SIG-M5 (cell line): ENCODE data around the gene CCSAP.
"Not testable (repeated sequence)": the region's sequence is repeated elsewhere in the genome, so short reads cannot be mapped to it uniquely, and the experiment has no call there.

Source experiments
- DNase-seq: peaks from one replicate; lab custom pipeline; 2025; lab: John Stamatoyannopoulos, UW

The CCSAP gene

DNA sequence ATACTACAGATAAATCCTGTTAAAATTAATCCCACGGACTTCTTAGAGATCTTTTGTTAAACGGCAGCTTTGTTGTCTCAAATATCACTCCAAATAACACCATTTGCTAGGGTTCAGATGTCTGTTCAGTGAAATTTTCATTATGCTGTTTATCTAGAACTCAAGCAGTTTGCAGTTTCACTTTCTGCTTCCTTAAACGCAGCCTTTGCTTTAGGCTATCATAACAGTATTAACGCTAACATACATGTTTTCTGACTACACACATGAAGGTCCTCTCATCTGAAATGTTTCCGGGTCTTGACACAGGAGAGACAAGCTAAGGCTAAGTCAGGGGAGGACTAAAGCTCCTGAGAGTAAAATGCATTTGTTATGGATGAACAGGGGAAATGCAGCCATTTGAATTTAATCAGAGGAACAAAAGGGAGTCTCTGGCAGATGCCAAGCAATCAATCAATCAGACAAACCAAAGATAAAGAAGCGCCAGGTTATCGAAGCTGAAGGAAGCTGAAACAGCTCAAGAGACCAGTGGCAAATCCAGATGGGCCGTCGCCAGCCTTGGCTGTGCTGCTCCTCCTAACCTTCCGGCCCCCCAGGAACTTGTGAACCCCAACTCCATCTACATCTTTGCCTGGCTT is 16.9 kb downstream of the CCSAP start:
- DNase-seq: no peak

DNA sequence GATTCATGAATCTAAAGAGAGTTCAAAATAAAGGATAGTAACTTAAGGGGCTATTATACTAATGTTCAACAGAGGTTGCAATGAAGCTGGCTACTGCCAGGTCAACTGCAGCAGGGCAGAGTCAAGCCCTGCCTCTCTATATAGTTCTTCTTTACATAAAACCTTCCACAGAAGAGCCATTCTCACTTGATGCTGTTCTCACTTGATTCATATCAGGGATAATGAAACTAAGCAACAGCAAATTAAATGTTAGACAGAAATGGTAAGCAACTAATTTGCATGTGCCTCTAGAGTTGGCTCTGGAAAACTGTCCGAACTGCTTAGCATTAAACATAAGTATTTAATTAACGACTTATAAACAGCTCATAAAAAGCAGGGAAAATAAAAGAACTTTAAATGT is 17.4 kb downstream of the CCSAP start:
- DNase-seq: no peak

DNA sequence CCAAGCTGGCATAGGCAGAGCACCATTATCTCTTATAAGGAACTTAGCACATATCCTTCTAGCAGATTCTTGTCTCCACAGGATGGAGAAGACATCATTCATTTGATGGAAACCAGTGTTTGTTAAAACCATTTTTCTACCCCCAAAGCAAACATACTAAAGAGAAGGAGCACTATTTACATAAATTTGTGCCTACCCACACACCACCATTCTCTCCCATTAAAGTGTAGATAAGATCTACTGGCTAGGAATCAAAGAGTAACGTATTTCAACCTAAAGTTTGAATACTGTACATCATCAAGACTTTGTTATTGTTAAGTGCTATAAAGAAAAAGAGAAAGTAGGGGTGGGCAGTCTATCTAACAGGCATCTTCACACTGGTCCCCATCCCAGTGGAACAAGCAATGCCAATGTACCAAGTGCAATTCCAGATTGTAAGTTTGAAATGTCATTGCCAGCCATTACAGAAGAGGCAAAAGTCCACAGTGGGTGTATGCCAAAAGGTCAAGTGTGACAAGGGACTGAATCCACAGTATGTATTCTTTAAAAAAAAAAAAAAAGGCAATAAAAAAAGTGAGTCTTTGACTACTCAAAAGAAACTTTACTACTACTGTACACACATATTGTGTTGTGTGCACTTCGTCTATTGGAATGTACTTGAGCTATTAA is 18.8 kb downstream of the CCSAP start:
- no peak for DNase-seq

DNA sequence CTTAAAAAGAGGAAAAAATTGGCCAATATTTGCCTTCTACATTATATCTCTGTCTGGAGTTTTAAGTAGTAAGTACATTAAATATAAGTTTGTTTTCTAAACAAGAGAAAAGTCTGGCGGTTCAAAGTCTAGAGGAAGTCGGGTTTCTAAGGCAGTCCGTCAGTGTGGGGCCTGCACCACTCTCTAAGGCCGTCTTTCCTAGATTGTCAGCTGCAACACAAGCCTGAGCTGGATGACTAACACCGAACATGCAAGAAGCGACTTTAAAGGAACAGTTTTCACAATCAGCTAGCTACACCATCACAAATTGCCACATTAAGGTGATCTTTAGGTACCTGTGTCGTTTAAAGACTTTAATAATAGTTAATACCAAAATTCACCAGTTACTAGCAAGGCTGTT is 19.6 kb downstream of the CCSAP start:
- no peak for DNase-seq

DNA sequence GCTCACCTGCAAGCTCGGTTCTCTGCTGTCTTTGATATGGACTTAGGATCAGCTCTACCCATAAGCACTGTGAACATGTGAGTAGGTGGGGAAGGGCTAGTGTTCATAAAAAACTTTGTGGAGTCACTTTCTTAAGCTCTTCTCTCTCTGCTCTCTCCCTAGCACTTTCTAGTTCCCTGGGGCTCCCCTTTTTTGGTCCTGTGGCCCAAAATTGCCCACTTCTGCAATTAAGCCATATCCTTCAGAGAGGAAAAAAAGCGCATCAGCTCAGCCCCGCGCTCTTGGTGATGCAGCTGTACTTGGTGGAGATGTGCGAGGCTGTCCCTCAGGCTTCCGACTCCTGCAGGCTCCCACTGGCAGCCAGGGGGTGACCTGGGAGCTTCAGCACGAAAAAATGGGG is 23.4 kb downstream of the CCSAP start:
- no peak for DNase-seq

DNA sequence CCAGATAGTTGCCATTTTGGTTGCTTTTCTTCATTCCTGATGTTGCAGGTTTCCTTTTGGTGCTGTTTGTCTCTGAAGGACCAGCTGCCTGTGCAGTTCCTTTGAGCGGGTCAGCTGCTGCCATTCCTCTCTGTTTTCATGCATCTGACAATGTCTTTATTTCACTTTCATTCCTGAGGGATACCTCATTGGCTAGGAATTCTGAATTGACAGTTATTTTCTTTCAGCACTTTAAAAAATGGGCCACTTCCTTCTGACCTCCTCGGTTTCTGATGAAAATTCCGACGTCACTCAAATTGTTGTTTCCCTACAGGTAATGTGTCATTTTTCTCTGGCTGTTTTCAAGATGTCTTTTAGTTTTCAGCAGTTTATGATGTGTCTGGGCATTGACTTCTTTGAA is 24.8 kb downstream of the CCSAP start:
- DNase-seq: no peak

DNA sequence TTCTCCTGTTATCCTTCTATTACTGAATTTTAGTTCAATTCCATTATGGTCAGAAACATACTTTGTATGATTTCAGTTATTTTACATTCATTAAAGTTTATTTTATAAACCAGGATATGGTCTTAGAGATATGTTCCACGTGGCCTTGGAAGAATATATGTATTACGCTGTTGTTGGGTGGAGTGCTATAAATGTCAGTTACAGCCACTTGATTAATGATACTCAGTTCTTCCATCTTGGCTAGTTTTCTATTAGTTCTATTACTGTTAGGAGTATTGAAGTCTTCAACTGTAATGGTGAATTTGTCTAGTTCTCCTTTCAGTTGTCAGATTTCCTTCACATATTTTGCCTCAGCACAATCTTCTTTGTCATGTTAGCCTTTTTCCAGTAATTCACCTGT is 26.7 kb downstream of the CCSAP start:
- DNase-seq: no peak

DNA sequence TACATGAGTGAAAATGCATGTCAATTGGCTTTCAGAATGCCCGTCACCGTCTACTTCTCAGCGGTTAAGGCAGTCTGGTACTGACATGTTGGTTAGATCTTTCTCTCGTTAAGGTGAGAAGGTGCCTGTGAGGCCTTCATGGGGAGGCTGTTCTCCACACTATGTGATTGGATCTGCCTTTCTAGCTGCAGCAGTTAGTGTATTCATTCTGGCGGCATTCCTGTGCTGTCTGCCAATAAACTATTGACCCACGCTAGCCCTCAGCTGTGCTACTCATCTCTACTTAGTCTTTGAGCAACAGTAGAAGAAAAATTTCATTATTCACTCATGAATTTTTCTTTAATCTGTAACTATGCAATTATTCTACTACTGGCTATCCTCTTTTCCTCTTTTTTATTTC is 32.0 kb downstream of the CCSAP start:
- DNase-seq: no peak

DNA sequence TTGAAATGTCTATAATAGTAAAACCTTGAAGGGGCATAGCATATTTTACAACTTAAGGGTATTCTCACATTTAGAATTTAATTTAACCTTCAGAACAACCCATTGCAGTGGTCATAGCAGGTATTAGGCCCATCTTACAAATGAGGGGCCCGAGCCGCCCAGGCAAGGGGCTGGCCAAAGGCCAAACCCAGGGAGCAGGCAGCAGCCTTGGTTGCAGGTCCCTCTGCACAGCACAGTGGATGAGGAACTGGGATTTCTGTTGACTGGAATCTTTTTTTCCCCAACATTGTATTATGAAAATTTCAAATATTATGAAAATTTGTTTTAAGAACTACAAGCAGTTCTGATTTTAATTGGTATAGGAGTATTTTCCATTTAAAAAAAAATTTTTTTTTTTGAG is 33.2 kb downstream of the CCSAP start:
- no peak for DNase-seq

DNA sequence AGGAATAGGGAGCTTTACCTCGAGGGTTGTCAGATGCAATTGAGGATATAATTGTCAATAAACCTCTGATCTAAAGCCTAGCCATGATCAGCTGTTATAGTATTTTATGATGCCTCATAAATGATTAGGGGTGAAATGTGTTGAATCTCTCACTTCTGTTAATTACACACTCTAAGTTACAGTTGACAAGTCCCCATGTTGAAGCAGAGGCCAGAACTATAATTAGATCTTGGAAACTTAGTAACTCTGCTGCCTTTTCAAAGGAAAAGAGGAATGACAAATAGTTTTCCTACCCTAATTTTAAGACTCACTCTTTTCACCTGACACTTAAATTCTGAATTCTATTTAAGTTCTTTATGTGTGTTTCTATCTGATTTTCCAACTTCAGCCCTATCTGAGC is 33.8 kb downstream of the CCSAP start:
- DNase-seq: no peak

DNA sequence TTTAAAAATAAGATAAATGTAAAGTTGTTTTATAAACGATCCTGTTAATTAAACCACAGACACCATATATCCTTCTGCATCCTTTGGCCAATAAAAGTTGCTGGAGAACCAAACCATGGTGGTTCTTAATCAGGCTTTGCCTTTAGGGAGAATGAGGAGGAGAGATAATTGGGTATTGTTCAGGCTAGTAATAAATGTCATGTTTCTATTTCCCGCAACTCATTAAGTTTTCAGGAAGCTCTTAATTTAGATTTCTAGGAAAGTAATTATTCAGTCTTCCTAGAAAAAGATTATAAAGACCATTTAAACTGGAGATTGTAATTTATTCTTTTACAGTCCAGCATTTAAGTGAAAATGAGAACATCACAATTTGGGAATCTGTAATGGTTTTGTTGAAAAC is 37.5 kb downstream of the CCSAP start:
- DNase-seq: no peak

DNA sequence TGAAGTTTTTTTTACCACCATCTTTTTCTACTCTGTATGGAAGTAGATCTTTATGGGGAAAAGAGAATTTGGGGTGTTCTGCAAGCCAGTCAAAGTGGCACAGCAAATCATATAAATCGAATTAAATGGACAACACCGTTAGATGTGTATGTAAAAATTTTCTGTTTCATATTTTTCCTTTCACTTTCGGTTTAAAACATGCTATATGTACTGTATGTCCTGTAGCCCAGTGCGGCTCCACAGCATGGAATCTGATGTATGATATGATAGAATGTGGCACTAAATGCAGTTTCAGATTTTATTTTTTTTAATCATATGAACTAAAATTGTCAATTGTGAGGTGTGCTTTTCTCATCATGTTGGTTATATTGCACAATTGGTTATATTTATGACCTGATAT is 39.0 kb downstream of the CCSAP start:
- no peak for DNase-seq

DNA sequence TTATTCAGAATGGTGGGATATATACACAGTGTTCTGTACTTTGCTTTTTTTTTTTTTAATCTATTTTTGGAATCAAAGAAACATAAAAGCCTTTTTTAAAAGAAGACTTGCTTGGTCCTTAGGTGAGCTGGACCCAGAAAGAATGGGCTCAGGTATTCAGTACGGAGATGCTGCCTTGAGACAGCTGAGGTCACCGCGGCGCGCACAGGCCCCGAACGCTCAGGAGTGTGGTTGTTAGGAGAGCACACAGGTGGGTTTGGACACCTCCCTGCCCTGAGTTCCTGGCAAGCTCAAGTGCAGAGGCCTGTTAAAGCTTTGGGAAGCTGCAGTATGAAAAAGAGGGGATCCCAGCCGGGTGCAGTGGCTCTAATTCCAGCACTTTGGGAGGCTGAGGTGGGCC is 40.1 kb downstream of the CCSAP start:
- no peak for DNase-seq

DNA sequence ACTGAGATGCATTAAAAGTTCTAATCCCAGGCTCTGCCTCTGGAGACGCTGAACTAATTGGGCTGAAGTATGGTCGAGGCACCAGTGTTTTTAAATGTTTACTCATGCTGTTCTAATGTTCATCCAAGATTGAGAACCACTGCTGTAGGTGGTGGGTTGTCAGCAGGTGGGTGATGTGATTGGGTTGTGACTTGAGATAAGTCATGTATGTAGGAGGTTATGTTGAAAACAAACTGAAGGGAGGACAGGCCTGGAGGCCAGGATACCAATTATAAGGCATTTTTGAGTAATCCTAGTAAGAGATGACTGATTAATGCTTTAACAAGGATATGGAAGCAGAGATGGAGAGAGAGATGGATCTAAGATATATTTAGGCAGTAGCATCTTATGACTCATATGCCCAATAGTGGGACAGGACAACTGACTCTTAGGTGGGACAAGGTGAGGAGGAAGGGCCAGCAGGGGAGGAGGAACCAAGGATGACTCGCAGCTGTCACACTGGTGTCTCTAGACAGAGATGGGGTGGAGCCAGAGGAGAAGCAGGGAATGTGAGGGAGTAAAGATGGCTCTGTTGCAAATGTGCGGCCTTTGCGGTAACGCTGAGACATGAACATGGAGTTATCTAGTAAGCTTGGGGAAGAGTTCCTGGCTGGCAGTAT is 42.6 kb downstream of the CCSAP start:
- no peak for DNase-seq

DNA sequence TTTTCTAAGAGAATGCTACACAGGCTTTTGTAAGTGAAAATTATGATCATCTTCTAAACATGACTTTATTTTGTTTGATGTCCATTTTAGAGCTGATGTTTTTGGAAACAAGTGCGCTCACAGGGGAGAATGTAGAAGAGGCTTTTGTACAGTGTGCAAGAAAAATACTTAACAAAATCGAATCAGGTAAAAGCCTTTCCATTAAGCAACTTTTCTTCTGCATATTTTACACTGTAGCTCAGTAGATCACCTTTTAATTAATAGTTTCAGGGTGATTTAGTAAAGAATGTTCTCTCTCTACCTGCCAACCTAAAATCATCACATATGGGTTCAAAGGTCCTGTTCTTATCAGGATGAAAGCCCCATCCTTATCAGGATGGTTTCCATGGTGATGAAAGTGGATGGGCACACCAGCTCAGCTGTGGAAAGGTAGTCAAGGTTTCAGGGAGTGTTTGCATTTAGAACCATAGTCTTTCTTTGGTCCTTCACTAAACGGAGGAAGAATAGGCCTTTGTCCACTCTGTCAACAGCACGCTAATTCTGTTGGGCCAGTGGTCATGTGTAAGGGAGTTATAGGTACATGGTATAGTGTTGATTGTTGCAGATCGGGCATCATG is 43.9 kb downstream of the CCSAP start:
- DNase-seq: no peak

DNA sequence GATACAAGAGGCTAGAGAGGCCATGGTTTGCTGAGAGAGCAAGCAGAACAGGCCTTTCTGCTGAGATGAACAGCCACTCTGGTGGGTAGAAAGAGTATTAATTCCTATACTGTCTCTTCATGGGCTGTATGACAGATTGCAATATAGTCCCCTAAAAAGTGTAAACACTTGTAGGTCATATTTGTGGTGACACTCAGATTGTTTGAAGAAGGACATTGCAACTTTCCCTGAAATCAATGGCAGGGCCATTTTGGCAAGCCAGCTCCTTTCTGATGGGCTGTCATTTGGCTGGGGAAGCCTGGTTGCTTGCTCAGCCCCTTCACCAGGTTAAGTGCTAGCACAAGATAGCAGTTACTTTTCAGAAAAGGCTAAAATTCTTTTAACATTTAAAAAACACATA is 44.4 kb downstream of the CCSAP start:
- DNase-seq: no peak

DNA sequence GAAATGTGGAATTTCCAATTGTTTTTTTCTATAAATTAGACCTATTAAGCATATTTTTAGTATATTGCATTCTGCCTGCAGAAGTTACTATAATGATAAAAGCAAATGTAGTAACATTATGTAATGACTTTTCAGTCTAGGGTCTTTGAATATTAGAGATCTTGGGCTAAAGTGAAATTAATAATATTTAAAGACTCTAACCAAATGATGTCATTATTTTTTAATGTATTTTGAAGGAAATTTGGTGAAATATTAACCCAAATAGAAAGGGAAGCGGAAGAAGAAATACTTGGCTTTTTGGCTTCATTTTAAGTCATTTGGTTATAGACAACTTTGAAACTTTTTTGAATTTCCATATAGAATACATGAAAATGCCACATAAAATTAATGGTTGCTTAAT is 45.1 kb downstream of the CCSAP start:
- no peak for DNase-seq

DNA sequence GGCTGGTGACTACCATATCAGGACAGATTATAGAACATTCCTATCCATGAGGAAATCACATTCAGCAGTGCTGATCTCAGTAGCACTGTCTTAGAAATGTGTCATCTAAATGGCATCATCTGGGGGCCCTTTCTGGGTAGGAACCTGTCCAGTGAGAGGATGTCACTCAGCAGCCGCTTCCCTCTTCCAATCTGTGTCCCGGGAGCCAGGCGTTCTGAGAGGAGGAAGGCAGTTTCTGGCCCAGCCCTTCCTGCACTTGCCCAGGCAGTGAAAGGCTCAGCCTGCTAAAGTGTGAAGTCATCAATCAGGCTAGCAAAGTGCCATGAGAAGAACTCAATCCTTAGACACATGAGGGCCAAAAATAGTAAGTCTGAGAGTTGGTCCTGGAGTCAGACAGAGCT is 46.3 kb downstream of the CCSAP start:
- no peak for DNase-seq

DNA sequence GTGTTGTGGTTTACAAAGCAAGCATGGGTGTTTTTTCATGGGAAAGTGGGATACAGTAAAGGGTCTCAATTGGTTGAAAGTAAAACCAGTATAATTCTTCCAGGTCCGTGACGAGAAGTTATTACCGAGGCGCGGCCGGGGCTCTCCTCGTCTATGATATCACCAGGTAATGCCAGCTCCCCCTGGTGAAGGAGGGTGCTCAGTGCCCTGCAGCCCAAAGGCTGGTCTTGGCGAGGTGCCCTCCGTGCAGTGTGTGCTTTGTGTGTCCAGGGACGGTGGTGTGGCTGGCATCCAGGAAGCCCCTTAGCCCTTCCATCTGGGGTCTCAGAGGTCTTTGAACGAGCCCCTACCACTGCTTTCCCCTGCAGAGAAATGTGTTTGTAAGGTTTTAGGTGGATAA is 47.1 kb downstream of the CCSAP start:
- no peak for DNase-seq

DNA sequence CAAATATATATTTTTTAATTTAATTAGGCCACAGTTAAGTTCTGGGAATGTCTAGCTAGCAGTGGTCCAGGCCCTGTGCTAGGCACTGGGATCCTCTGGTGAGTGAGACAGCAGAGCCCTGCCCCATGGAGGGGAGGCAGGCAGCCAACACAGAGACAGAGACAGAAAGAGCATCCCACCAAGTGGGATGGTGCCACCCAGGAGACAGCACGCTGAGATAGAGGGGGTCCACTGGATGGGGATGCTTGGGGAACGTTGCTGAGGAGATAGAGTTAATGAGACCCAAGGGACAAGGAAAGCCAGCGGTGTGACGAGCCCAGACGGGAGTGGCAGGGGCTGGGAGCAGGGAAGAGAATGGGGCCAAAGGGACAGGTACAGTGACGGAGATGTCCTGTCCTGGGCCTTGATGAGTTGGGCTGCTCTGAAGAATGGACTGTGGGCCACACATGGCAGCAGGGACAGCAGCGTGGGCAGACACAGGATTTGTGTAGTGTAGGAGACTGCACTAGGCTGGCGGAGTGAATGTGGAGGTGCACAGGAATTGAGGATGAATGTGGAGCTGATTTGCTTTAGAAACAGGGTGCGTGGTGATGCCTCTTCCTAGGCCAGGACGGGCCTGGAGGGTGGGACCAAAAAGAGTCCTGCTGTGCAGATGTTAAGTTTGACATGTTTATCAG is 49.2 kb downstream of the CCSAP start:
- no peak for DNase-seq

DNA sequence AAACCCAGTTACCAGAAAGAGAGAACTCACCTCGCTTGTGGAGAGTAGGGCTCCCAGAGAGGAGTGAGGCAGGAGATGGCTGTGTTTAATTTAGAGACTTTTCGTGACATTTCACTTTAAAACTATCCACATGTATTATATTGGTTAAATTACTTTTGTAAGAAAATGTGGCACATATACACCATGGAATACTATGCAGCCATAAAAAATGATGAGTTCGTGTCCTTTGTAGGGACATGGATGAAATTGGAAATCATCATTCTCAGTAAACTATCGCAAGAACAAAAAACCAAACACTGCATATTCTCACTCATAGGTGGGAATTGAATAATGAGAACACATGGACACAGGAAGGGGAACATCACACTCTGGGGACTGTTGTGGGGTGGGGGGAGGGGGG is 51.2 kb downstream of the CCSAP start:
- DNase-seq: not testable (repeated sequence)

DNA sequence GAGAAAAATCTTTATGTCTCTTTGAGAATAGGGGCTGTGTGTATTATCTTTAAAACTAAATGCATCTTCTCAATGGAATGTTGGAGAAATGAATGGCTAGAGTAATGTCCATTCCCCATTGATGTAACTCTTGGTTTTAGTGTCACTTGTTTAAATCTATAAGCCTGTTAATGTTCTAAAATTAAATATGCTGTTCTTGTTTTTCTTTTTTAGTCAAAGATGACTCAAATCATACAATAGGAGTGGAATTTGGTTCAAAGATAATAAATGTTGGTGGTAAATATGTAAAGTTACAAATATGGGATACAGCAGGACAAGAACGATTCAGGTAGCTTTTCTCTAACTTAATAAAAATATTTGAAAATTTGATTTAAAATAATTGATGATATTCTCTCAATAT is 54.3 kb downstream of the CCSAP start:
- DNase-seq: no peak

DNA sequence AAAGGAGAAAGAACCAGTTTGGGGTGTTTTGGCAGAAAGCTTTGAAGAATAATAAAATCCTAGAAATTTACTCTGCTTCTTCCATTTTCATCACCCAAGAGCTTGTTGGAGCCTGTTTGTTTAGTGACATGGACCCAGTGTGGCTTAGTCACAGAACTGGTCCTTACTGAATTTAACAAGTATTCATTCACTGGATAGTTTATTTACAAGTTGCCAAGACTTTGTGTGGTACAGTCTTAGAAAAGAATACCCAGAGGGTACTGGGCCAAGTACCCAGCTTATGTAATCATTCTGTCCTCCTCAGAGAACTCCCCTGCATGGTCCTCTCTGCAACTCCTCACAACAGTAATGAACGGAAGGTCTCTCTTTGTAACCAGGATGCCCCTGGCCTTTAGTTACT is 55.6 kb downstream of the CCSAP start:
- no peak for DNase-seq
